Liver (tissue), 9 donors: ENCODE measurements around the gene IGF2R. TPM values are rescaled to one million over a fixed set of nuclear protein-coding genes. Genes with fewer than 3 reads are reported as not detected.
A peak's percentile ranks its signal among the peaks of the same experiment; 100 is the strongest.

Source experiments
- DNase-seq: peaks from one replicate; pipeline ENCODE4 v3.0.0-alpha.2; 2017; ENCODE audit warnings: low spot score
- H3K27ac ChIP-seq, 2 donors: one replicate each; pipeline ENCODE4 v1.7.0; 2013; ENCODE audit warnings: inconsistent platforms in 2 of 2, low read length in 2 of 2, control low read depth in 1 of 2, low read depth in 1 of 2, mild to moderate bottlenecking in 1 of 2
- H3K27me3 ChIP-seq, 4 donors: one replicate each; pipeline versions ENCODE4 v1.6.1 to v1.7.0; 2013; ENCODE audit warnings: low read length in 3 of 4, inconsistent platforms in 1 of 4, mild to moderate bottlenecking in 1 of 4, moderate library complexity in 1 of 4; ENCODE audit not compliant: control insufficient read depth in 4 of 4, insufficient read depth in 4 of 4
- H3K36me3 ChIP-seq, 4 donors: one replicate each; pipeline versions ENCODE4 v1.6.1 to v1.7.0; 2013; ENCODE audit warnings: low read length in 3 of 4, mild to moderate bottlenecking in 3 of 4, low read depth in 1 of 4, moderate library complexity in 1 of 4; ENCODE audit not compliant: control insufficient read depth in 4 of 4, insufficient read depth in 3 of 4
- H3K4me1 ChIP-seq, 4 donors: one replicate each; pipeline versions ENCODE4 v1.6.1 to v1.7.0; 2013; ENCODE audit warnings: low read length in 3 of 4, mild to moderate bottlenecking in 3 of 4, moderate library complexity in 1 of 4; ENCODE audit not compliant: control insufficient read depth in 4 of 4, insufficient read depth in 4 of 4
- H3K4me3 ChIP-seq, 3 donors: one replicate each; pipeline versions ENCODE4 v1.6.1 to v1.7.0; 2013; ENCODE audit warnings: low read length in 3 of 3, control low read depth in 1 of 3, low read depth in 1 of 3, mild to moderate bottlenecking in 1 of 3
- H3K9ac ChIP-seq, 2 donors: one replicate each; pipeline ENCODE4 v1.7.0; 2013; ENCODE audit warnings: low read length in 2 of 2, mild to moderate bottlenecking in 2 of 2, moderate library complexity in 2 of 2, control low read depth in 1 of 2, low read depth in 1 of 2
- H3K9me3 ChIP-seq, 4 donors: one replicate each; pipeline versions ENCODE4 v1.6.1 to v1.7.0; 2013; ENCODE audit warnings: low read length in 3 of 4; ENCODE audit not compliant: control insufficient read depth in 4 of 4
- CTCF ChIP-seq: fragments of 150-350 bp; IDR thresholded peaks from 2 replicates; pipeline ENCODE4 v1.5.1; 2017; ENCODE audit warnings: improper control_type of control experiment, low read depth, low read length; ENCODE audit not compliant: missing input control
- FOXA2 ChIP-seq: IDR thresholded peaks from 2 replicates; pipeline ENCODE4 v1.6.1; 2016; ENCODE audit warnings: antibody characterized with exemption
- HNF4A ChIP-seq, 2 donors: conservative IDR thresholded peaks; 2 replicates each; pipeline ENCODE4 v1.6.1; 2016; ENCODE audit warnings: antibody characterized with exemption in 2 of 2, mild to moderate bottlenecking in 2 of 2
- HNF4G ChIP-seq: IDR thresholded peaks from 2 replicates; pipeline ENCODE4 v1.6.1; 2016; ENCODE audit warnings: antibody characterized with exemption
- JUND ChIP-seq, 2 donors: IDR thresholded peaks; 2 replicates each; pipeline ENCODE4 v1.6.1; 2016; ENCODE audit warnings: antibody characterized with exemption in 2 of 2
- REST ChIP-seq: IDR thresholded peaks from 2 replicates; pipeline ENCODE4 v1.6.1; 2016; ENCODE audit warnings: antibody characterized with exemption, mild to moderate bottlenecking
- RXRA ChIP-seq, 2 donors: IDR thresholded peaks; 2 replicates each; pipeline ENCODE4 v1.6.1; 2017 to 2018; ENCODE audit warnings: antibody characterized with exemption in 2 of 2, mild to moderate bottlenecking in 1 of 2
- SP1 ChIP-seq: IDR thresholded peaks from 2 replicates; pipeline ENCODE4 v1.6.1; 2018; ENCODE audit warnings: antibody characterized with exemption, mild to moderate bottlenecking
- TAF1 ChIP-seq: conservative IDR thresholded peaks from 2 replicates; pipeline ENCODE4 v1.6.1; 2016; ENCODE audit warnings: antibody characterized with exemption, mild to moderate bottlenecking
- ZBTB33 ChIP-seq: IDR thresholded peaks from 2 replicates; pipeline ENCODE4 v1.6.1; 2016; ENCODE audit warnings: antibody characterized with exemption
- WGBS: extraction: QIAGEN DNeasy Blood & Tissue Kit; methylation state at CpG from one replicate; pipeline ENCODE4 v1.1.7; 2013; 5-methylcytosine and 5-hydroxymethylcytosine counted together
- polyA plus RNA-seq, 2 donors: library from polyadenylated mRNA; stranded (reverse) in 1 of 2; unstranded in 1 of 2; fragments of 200-250 nt in 1 of 2; fragments of >200 nt in 1 of 2; fragmentation: Nextera tagmentation in 1 of 2; extraction: Ambion mirVana in 1 of 2; gene quantifications; one replicate each; pipeline versions ENCODE4 v1.2.1 to v1.2.3, GENCODE V29; 2013 to 2015
- total RNA-seq, 2 donors: library from RNA; depleted of rRNA; stranded (reverse); fragments of >200 nt; gene quantifications; one replicate each; pipeline ENCODE4 v1.2.3, GENCODE V29; 2014
- donor health status: healthy.
- donor health status: healthy.
- donor health status: healthy.
- donor health status: healthy.
- donor health status: healthy.

The IGF2R gene
- total and polyA plus RNA-seq, 4 donors, result 16.6 to 84.9 (median 45.7) TPM

GRCh38 chr6:160005861-160006540 is 37.1 kb downstream of the IGF2R start:
- H3K4me1 ChIP-seq, result peaks cover 0 to 10% (median 2%) of the 10 kb centered on the region in 4 donors
- H3K27me3 ChIP-seq, result no peaks in the 10 kb centered on the region
- peaks cover 0 to 12% (median 8%) of the 10 kb centered on the region in 4 donors for H3K36me3 ChIP-seq
- H3K9ac ChIP-seq, result no peak overlapping the region
- no peak overlapping the region for H3K4me3 ChIP-seq
- H3K9me3 ChIP-seq, result peaks cover 0 to 3% (median 0%) of the 10 kb centered on the region in 4 donors
- H3K27ac ChIP-seq, result no peak overlapping the region
- TF ChIP-seq TAF1 (no peak), REST (peak; percentile 96)
- no peak for DNase-seq
- WGBS, result 70% methylated on average over 57 of the region's 57 CpGs

- Histone ChIP-seq H3K4me1 (peaks cover 0 to 10% (median 2%) of the 10 kb centered on the region in 4 donors), H3K9ac (no peak overlapping the region), H3K27ac (no peak overlapping the region), H3K36me3 (peaks cover 0 to 21% (median 13%) of the 10 kb centered on the region in 4 donors), H3K9me3 (peaks cover 0 to 3% (median 0%) of the 10 kb centered on the region in 4 donors), H3K27me3 (no peaks in the 10 kb centered on the region), H3K4me3 (no peak overlapping the region)
- TF ChIP-seq FOXA2 (no peak), HNF4G (no peak), JUND (IDR thresholded peaks at IDR 0.05) (no peak), CTCF (peak; percentile 3), ZBTB33 (no peak), SP1 (peak; percentile 29), HNF4A (conservative IDR thresholded peaks at IDR 0.05) (no peak), REST (no peak), RXRA (IDR thresholded peaks at IDR 0.05) (peak in 1 of 2 donors; percentile 20), TAF1 (no peak)
- DNase-seq, result no peak
- 68% methylated on average over 1 of the region's 1 CpG for WGBS
Measured at GRCh38 chr6:160007145-160007544, 38.3 kb downstream of the IGF2R start.
